AML-193 (cell line): Measurements from ENCODE around the gene TTC28.

Source experiments
- DNase-seq, 2 experiments: peaks; one replicate each; lab custom pipeline; 2025; lab: John Stamatoyannopoulos, UW

Gene TTC28

GRCh38 chr22:27966168-27967064, 713.2 kb downstream of the TTC28 start:
- no peak for DNase-seq

GRCh38 chr22:27962268-27963044, 717.2 kb downstream of the TTC28 start:
- DNase-seq, result no peak

GRCh38 chr22:27961680-27962079, 718.0 kb downstream of the TTC28 start:
- DNase-seq, result no peak

GRCh38 chr22:27961182-27961581, 718.5 kb downstream of the TTC28 start:
- no peak for DNase-seq

GRCh38 chr22:27959335-27960090, 720.1 kb downstream of the TTC28 start:
- DNase-seq, result no peak

GRCh38 chr22:27952779-27953178, 726.9 kb downstream of the TTC28 start:
- peak in 1 of 2 experiments; percentile 8 for DNase-seq

GRCh38 chr22:27952091-27952490, 727.5 kb downstream of the TTC28 start:
- no peak for DNase-seq

- no peak for DNase-seq
Observed at GRCh38 chr22:27949421-27949820, 730.2 kb downstream of the TTC28 start.

GRCh38 chr22:27948569-27948968, 731.1 kb downstream of the TTC28 start:
- no peak for DNase-seq

GRCh38 chr22:27947448-27947847, 732.2 kb downstream of the TTC28 start:
- DNase-seq, result no peak

- DNase-seq, result no peak
Observed at GRCh38 chr22:27941143-27941542, 738.5 kb downstream of the TTC28 start.

- DNase-seq, result no peak
Observed at GRCh38 chr22:27937453-27937852, 742.2 kb downstream of the TTC28 start.

GRCh38 chr22:27935897-27936296, 743.7 kb downstream of the TTC28 start:
- no peak for DNase-seq

- no peak for DNase-seq
Observed at GRCh38 chr22:27934069-27934468, 745.6 kb downstream of the TTC28 start.

- no peak for DNase-seq
Observed at GRCh38 chr22:27933186-27933983, 746.3 kb downstream of the TTC28 start.

GRCh38 chr22:27930331-27931060, 749.1 kb downstream of the TTC28 start:
- DNase-seq, result no peak
